ENCODE data around the gene CHMP4B. TPM values are rescaled to one million over a fixed set of nuclear protein-coding genes. Genes with fewer than 3 reads are reported as not detected.

The CHMP4B gene
- total RNA-seq, 4 donors from 2014 or later, result 90.8 to 116 (median 100) TPM

DNA sequence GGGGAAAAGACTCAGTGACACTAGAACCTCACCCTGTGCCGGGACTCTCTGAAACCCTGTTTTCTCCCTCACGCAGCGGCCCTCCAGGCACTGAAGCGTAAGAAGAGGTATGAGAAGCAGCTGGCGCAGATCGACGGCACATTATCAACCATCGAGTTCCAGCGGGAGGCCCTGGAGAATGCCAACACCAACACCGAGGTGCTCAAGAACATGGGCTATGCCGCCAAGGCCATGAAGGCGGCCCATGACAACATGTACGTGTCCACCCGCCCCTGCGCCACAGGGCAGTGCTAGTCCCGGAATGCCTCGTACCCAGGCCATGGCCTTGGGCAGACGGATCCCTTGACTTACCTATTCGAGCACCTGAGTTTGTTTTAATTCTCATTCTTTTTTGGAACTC is 37.2 kb downstream of the CHMP4B start:
- TF ChIP-seq POLR2A (IDR thresholded peaks at IDR 0.05; ENCODE audit: low read depth) (no peak), EP300 (IDR thresholded peaks at IDR 0.05) (no peak)
- 91% methylated on average over 19 of the region's 19 CpGs for WGBS
- DNase-seq (ENCODE audit: extremely low spot score), result no peak
- Histone ChIP-seq H3K27me3 (no peaks in the 10 kb centered on the region), H3K27ac (replicated peaks in 1 of 4) (no peak overlapping the region), H3K4me3 (no peak overlapping the region), H3K4me1 (peaks cover 18 to 33% (median 28%) of the 10 kb centered on the region in 4 donors), H3K36me3 (peaks cover 26 to 50% (median 43%) of the 10 kb centered on the region in 4 donors), H3K9me3 (no peaks in the 10 kb centered on the region)
- intact Hi-C loops (cut with DNase I), result no loop called here

DNA sequence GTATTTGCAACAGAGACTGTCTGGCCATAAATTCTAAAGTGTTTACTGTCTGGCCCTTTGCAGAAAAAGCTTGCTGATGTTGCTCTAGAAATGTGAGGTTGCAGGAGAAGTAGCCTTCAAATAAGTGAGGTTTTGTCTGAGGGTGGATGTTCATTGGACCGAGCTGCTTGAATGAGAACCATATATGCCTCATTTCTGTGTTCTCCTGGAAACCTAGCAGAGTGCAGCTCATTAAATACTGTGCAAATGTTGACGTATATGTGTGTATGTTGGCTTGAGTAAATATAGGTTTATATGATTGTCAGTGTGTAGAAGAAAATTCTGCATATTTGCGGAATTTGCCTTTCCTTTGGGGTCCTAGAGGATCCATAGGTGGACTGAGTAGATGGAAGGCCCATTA is 39.0 kb downstream of the CHMP4B start:
- H3K27ac ChIP-seq (replicated peaks in 1 of 4), result no peak overlapping the region
- TF ChIP-seq EP300 (IDR thresholded peaks at IDR 0.05) (no peak), POLR2AphosphoS5 (IDR thresholded peaks at IDR 0.05) (no peak)
- no peaks in the 10 kb centered on the region for H3K27me3 ChIP-seq
- H3K36me3 ChIP-seq, result peaks cover 39 to 68% (median 60%) of the 10 kb centered on the region in 4 donors
- no peak for DNase-seq (ENCODE audit: extremely low spot score)
- WGBS, result 100% methylated on average over 3 of the region's 3 CpGs
- peaks cover 14 to 21% (median 19%) of the 10 kb centered on the region in 4 donors for H3K4me1 ChIP-seq
- H3K9me3 ChIP-seq, result no peaks in the 10 kb centered on the region
- no peak overlapping the region for H3K4me3 ChIP-seq
- intact Hi-C loops (cut with DNase I), result no loop called here

DNA sequence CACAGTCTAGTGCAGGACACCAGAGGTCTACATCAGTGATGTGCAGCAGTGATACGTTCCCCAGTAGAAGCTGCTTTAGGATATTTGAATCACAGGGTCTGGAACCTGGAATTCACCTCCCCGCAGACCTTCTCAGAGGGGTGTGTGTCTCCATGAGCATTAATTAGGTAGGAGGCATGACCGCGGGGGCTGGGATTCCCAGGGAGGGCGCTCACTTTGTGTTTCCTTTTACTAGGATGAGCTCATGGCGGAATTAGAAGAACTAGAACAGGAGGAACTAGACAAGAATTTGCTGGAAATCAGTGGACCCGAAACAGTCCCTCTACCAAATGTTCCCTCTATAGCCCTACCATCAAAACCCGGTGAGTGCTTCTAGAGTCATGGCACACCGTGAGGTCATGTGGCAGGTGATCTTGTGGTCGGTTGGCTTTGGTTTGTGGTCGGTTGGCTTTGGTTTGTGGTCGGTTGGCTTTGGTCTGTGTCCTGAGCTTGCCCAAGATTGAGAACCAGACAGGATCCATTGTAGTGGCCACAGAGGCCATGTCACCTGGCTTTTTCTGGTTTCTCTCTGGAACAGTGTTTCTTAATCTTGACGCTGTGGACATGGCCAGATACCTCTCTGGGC is 40.8 kb downstream of the CHMP4B start:
- no peaks in the 10 kb centered on the region for H3K9me3 ChIP-seq
- 94% methylated on average over 13 of the region's 13 CpGs for WGBS
- H3K27me3 ChIP-seq, result no peaks in the 10 kb centered on the region
- H3K27ac ChIP-seq (replicated peaks in 1 of 4), result no peak overlapping the region
- H3K4me3 ChIP-seq, result no peak overlapping the region
- peaks cover 44 to 86% (median 78%) of the 10 kb centered on the region in 4 donors for H3K36me3 ChIP-seq
- TF ChIP-seq POLR2AphosphoS5 (IDR thresholded peaks at IDR 0.05) (no peak), POLR2A (IDR thresholded peaks at IDR 0.05; ENCODE audit: low read depth) (no peak), EP300 (IDR thresholded peaks at IDR 0.05) (no peak)
- TF ChIP-seq, protein P1, sequence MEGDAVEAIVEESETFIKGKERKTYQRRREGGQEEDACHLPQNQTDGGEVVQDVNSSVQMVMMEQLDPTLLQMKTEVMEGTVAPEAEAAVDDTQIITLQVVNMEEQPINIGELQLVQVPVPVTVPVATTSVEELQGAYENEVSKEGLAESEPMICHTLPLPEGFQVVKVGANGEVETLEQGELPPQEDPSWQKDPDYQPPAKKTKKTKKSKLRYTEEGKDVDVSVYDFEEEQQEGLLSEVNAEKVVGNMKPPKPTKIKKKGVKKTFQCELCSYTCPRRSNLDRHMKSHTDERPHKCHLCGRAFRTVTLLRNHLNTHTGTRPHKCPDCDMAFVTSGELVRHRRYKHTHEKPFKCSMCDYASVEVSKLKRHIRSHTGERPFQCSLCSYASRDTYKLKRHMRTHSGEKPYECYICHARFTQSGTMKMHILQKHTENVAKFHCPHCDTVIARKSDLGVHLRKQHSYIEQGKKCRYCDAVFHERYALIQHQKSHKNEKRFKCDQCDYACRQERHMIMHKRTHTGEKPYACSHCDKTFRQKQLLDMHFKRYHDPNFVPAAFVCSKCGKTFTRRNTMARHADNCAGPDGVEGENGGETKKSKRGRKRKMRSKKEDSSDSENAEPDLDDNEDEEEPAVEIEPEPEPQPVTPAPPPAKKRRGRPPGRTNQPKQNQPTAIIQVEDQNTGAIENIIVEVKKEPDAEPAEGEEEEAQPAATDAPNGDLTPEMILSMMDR (IDR thresholded peaks at IDR 0.05), result no peak
- DNase-seq (ENCODE audit: extremely low spot score), result no peak
- H3K4me1 ChIP-seq, result peaks cover 0 to 5% (median 3%) of the 10 kb centered on the region in 4 donors
- intact Hi-C loops (cut with DNase I), result no loop called here

DNA sequence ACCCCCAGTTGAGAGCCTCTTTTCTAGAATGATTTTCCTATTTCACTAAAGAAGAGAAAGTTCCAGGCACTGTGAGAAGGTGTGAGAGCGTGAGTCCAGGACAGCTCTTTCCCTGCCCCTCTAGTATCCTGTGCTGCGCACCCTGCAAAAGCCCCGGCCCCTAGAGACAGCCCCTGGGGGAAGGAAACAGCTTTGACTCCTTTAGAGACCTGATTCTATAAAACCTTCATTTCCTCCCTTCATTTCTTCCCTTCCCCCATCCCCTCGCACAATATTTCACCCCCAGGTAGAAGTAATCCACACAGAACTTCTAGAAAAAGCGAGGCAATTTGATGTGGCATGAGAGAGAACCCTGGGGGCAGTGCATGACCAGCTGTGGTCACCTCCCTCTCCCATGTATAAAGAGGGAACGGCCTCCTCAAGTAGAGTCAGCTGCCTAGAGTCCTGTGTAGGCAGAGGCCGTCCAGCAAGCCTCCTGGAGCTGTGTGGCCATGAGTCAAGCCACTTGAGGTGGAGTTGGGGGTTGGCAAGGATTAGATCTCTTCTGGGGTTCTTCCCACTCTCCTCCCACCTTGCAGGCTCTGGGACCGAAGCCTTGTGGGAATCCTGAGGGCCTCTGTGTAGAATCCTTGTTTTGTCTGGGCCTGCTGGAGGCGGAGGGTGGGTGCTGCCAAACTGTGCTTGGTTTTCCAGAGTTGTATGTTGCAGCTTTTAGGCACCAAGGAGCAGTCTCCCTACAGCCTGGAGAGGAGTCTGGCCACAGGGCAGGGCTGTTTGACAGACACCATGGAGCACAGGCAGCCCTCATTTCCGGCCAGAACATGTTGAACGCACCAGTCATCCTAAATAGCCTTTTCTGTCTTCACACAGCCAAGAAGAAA is 41.7 kb downstream of the CHMP4B start:
- intact Hi-C loops (cut with DNase I), result no loop called here
- no peak for TF ChIP-seq EP300 (IDR thresholded peaks at IDR 0.05)
- no peak for TF ChIP-seq POLR2A (IDR thresholded peaks at IDR 0.05; ENCODE audit: low read depth)
- DNase-seq (ENCODE audit: extremely low spot score), result no peak
- H3K4me1 ChIP-seq, result no peaks in the 10 kb centered on the region
- no peaks in the 10 kb centered on the region for H3K9me3 ChIP-seq
- H3K4me3 ChIP-seq, result no peak overlapping the region
- 93% methylated on average over 10 of the region's 11 CpGs for WGBS
- peaks cover 44 to 92% (median 84%) of the 10 kb centered on the region in 4 donors for H3K36me3 ChIP-seq
- H3K27ac ChIP-seq (replicated peaks in 1 of 4), result no peak overlapping the region
- H3K27me3 ChIP-seq, result no peaks in the 10 kb centered on the region

DNA sequence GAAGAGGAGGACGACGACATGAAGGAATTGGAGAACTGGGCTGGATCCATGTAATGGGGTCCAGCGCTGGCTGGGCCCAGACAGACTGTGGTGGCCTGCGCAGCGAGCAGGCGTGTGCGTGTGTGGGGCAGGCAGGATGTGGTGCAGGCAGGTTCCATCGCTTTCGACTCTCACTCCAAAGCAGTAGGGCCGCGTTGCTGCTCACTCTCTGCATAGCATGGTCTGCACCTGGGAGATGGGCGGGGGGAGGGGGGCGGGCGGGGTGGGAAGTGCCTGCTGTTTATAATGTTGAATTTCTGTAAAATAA is 42.3 kb downstream of the CHMP4B start:
- intact Hi-C loops (cut with DNase I), result no loop called here

More for the DNA sequence above, 42.3 kb downstream of the CHMP4B start:
- H3K27me3 ChIP-seq, result no peaks in the 10 kb centered on the region
- H3K4me3 ChIP-seq, result no peak overlapping the region
- TF ChIP-seq POLR2AphosphoS5 (IDR thresholded peaks at IDR 0.05) (no peak), EP300 (IDR thresholded peaks at IDR 0.05) (no peak), POLR2A (IDR thresholded peaks at IDR 0.05; ENCODE audit: low read depth) (no peak)
- TF ChIP-seq, protein P1 (IDR thresholded peaks at IDR 0.05), result no peak
- 88% methylated on average over 11 of the region's 14 CpGs for WGBS
- H3K4me1 ChIP-seq, result peaks cover 0 to 2% (median 0%) of the 10 kb centered on the region in 4 donors
- no peak for DNase-seq (ENCODE audit: extremely low spot score)
- H3K36me3 ChIP-seq, result peaks cover 44 to 93% (median 84%) of the 10 kb centered on the region in 4 donors
- no peak overlapping the region for H3K27ac ChIP-seq (replicated peaks in 1 of 4)
- no peaks in the 10 kb centered on the region for H3K9me3 ChIP-seq

All from esophagus muscularis mucosa (tissue), 4 donors.